HFFc6 (cell line): ENCODE results near the gene SLIT1. TPM values are rescaled to one million over a fixed set of nuclear protein-coding genes. Genes with fewer than 3 reads are reported as not detected.
A peak's percentile ranks its signal among the peaks of the same experiment; 100 is the strongest.

Experiments used
- DNase-seq: peaks from one replicate; pipeline ENCODE4 v3.0.0-alpha.2; 2018
- H3K27ac Mint-ChIP-seq: 2 replicates; pipeline ENCODE4 v1.8.0; 2020; ENCODE audit warnings: mild to moderate bottlenecking, mixed read lengths
- H3K27me3 Mint-ChIP-seq: 2 replicates; pipeline ENCODE4 v1.8.0; 2021; ENCODE audit warnings: mild to moderate bottlenecking, moderate library complexity, mixed read lengths; ENCODE audit not compliant: insufficient read depth
- H3K36me3 Mint-ChIP-seq: 2 replicates; pipeline ENCODE4 v1.8.0; 2021; ENCODE audit warnings: low read depth, mixed read lengths
- H3K4me1 Mint-ChIP-seq: 2 replicates; pipeline ENCODE4 v1.8.0; 2020; ENCODE audit warnings: low read depth, mixed read lengths
- H3K4me3 Mint-ChIP-seq: 2 replicates; pipeline ENCODE4 v1.8.0; 2020; ENCODE audit warnings: mild to moderate bottlenecking, moderate library complexity, mixed read lengths
- H3K9me3 Mint-ChIP-seq: 2 replicates; pipeline ENCODE4 v1.8.0; 2020; ENCODE audit warnings: mild to moderate bottlenecking, mixed read lengths
- CTCF ChIP-seq: fragments of 200-600 bp; sonication (generic); IDR thresholded peaks from 2 replicates; pipeline ENCODE4 v1.5.0; 2021; ENCODE audit warnings: antibody characterized with exemption, mild to moderate bottlenecking
- total RNA-seq, 6 experiments: library from RNA; stranded (reverse); fragmentation: NEBNext Ultra II Directional; extraction: Animal tissue kit (Norgen Biotek cat#: 25700); gene quantifications; 2 replicates in 1 of 6; 3 replicates in 5 of 6; pipeline ENCODE4 v1.2.3, GENCODE V29; 2021

Gene SLIT1
- total RNA-seq, 6 experiments from 2014 or later, result 0.05 TPM; not detected in 5

- Mint-ChIP-seq H3K4me3 (no peak overlapping the region), H3K27me3 (peaks cover 37% of the 10 kb centered on the region), H3K9me3 (peaks cover 10% of the 10 kb centered on the region), H3K36me3 (no peaks in the 10 kb centered on the region), H3K27ac (no peak overlapping the region), H3K4me1 (no peaks in the 10 kb centered on the region)
- DNase-seq, result peak; percentile 8
- no peak for TF ChIP-seq CTCF
Measured at GRCh38 chr10:97069576-97070362, 116.0 kb downstream of the SLIT1 start.

GRCh38 chr10:97069026-97069425 lies 116.7 kb downstream of the SLIT1 start:
- H3K4me1 Mint-ChIP-seq, result no peaks in the 10 kb centered on the region
- DNase-seq, result no peak
- H3K27ac Mint-ChIP-seq, result no peak overlapping the region
- H3K36me3 Mint-ChIP-seq, result no peaks in the 10 kb centered on the region
- TF ChIP-seq CTCF, result no peak
- H3K4me3 Mint-ChIP-seq, result no peak overlapping the region
- H3K27me3 Mint-ChIP-seq, result peaks cover 38% of the 10 kb centered on the region
- peaks cover 10% of the 10 kb centered on the region for H3K9me3 Mint-ChIP-seq

GRCh38 chr10:97067716-97068391 lies 117.9 kb downstream of the SLIT1 start:
- no peak for DNase-seq
- H3K4me1 Mint-ChIP-seq, result no peaks in the 10 kb centered on the region
- TF ChIP-seq CTCF, result peak; percentile 34; the same call in 1 of the 2 replicates
- no peak overlapping the region for H3K4me3 Mint-ChIP-seq
- no peak overlapping the region for H3K27ac Mint-ChIP-seq
- H3K36me3 Mint-ChIP-seq, result no peaks in the 10 kb centered on the region
- H3K9me3 Mint-ChIP-seq, result peaks cover 10% of the 10 kb centered on the region
- peaks cover 40% of the 10 kb centered on the region for H3K27me3 Mint-ChIP-seq

- DNase-seq, result no peak
- no peaks in the 10 kb centered on the region for H3K4me1 Mint-ChIP-seq
- H3K4me3 Mint-ChIP-seq, result no peak overlapping the region
- H3K27ac Mint-ChIP-seq, result no peak overlapping the region
- no peak for TF ChIP-seq CTCF
- H3K36me3 Mint-ChIP-seq, result no peaks in the 10 kb centered on the region
- peaks cover 43% of the 10 kb centered on the region for H3K27me3 Mint-ChIP-seq
- H3K9me3 Mint-ChIP-seq, result peaks cover 10% of the 10 kb centered on the region
Measured at GRCh38 chr10:97066877-97067555, 118.7 kb downstream of the SLIT1 start.

- no peak for DNase-seq
- H3K4me3 Mint-ChIP-seq, result no peak overlapping the region
- peaks cover 10% of the 10 kb centered on the region for H3K9me3 Mint-ChIP-seq
- peak; percentile 31; the same call in 1 of the 2 replicates for TF ChIP-seq CTCF
- no peaks in the 10 kb centered on the region for H3K4me1 Mint-ChIP-seq
- H3K27ac Mint-ChIP-seq, result no peak overlapping the region
- H3K27me3 Mint-ChIP-seq, result peaks cover 37% of the 10 kb centered on the region
- H3K36me3 Mint-ChIP-seq, result no peaks in the 10 kb centered on the region
Measured at GRCh38 chr10:97065686-97066660, 119.8 kb downstream of the SLIT1 start.
